Smooth muscle cell (in vitro differentiated cells): ENCODE results near the gene PSEN1. TPM values are rescaled to one million over a fixed set of nuclear protein-coding genes. Genes with fewer than 3 reads are reported as not detected.

Source experiments
- DNase-seq: peaks from one replicate; lab custom pipeline; 2025; ENCODE audit not compliant: unreplicated experiment; lab: John Stamatoyannopoulos, UW
- H2AFZ ChIP-seq: fragments of 200-600 bp; sonication (generic); 2 replicates; pipeline ENCODE4 v1.6.0; 2016; ENCODE audit warnings: antibody characterized with exemption, low read depth, mild to moderate bottlenecking
- H3F3A ChIP-seq: fragments of 200-600 bp; sonication (generic); 2 replicates; pipeline ENCODE4 v1.6.0; 2017; ENCODE audit warnings: antibody characterized with exemption, low read depth
- H3K27ac ChIP-seq: fragments of 200-600 bp; sonication (generic); 2 replicates; pipeline ENCODE4 v1.5.1; 2016; ENCODE audit warnings: low read depth, mild to moderate bottlenecking
- H3K27me3 ChIP-seq: fragments of 200-600 bp; sonication (generic); 2 replicates; pipeline ENCODE4 v1.6.1; 2016; ENCODE audit warnings: low read depth, mild to moderate bottlenecking
- H3K36me3 ChIP-seq: fragments of 200-600 bp; sonication (generic); 2 replicates; pipeline ENCODE4 v1.5.1; 2016; ENCODE audit warnings: low read depth
- H3K4me1 ChIP-seq: fragments of 200-600 bp; sonication (generic); 2 replicates; pipeline ENCODE4 v1.5.1; 2016; ENCODE audit warnings: low read depth
- H3K4me2 ChIP-seq: fragments of 200-600 bp; sonication (generic); 2 replicates; pipeline ENCODE4 v1.6.0; 2016; ENCODE audit warnings: mild to moderate bottlenecking
- H3K4me3 ChIP-seq: fragments of 200-600 bp; sonication (generic); 2 replicates; pipeline ENCODE4 v1.5.1; 2016; ENCODE audit warnings: mild to moderate bottlenecking
- H3K79me2 ChIP-seq: fragments of 200-600 bp; sonication (generic); 2 replicates; pipeline ENCODE4 v1.6.0; 2016; ENCODE audit warnings: low read depth, mild to moderate bottlenecking
- H3K9ac ChIP-seq: fragments of 200-600 bp; sonication (generic); 2 replicates; pipeline ENCODE4 v1.6.0; 2016; ENCODE audit warnings: low read depth
- H3K9me3 ChIP-seq: fragments of 200-600 bp; sonication (generic); replicated peaks from 2 replicates; pipeline ENCODE4 v1.5.1; 2016; ENCODE audit warnings: low read depth
- H4K20me1 ChIP-seq: fragments of 200-600 bp; sonication (generic); 2 replicates; pipeline ENCODE4 v1.6.0; 2016; ENCODE audit warnings: low read depth
- WGBS: methylation state at CpG from one replicate; pipeline ENCODE4 v1.1.7; 2016; ENCODE audit warnings: low lambda C conversion rate; 5-methylcytosine and 5-hydroxymethylcytosine counted together
- polyA plus RNA-seq: library from polyadenylated mRNA; unstranded; fragments of >200 nt; fragmentation: Nextera tagmentation; extraction: Ambion mirVana; gene quantifications from 2 replicates; pipeline ENCODE4 v1.2.1, GENCODE V29; 2016
- total RNA-seq: library from RNA; depleted of rRNA; stranded (reverse); fragments of >200 nt; gene quantifications from 2 replicates; pipeline ENCODE4 v1.2.3, GENCODE V29; 2014
- TF ChIP-seq, protein P1 (sequence below): fragments of 200-600 bp; sonication (generic); IDR thresholded peaks from 2 replicates; pipeline ENCODE4 v1.5.1; 2017; ENCODE audit warnings: borderline replicate concordance, mild to moderate bottlenecking, antibody characterized with exemption; ENCODE audit not compliant: insufficient read depth, poor library complexity, severe bottlenecking

Gene PSEN1
- total and polyA plus RNA-seq, 2 experiments from 2014 or later, result 37.7 to 55.1 TPM

DNA sequence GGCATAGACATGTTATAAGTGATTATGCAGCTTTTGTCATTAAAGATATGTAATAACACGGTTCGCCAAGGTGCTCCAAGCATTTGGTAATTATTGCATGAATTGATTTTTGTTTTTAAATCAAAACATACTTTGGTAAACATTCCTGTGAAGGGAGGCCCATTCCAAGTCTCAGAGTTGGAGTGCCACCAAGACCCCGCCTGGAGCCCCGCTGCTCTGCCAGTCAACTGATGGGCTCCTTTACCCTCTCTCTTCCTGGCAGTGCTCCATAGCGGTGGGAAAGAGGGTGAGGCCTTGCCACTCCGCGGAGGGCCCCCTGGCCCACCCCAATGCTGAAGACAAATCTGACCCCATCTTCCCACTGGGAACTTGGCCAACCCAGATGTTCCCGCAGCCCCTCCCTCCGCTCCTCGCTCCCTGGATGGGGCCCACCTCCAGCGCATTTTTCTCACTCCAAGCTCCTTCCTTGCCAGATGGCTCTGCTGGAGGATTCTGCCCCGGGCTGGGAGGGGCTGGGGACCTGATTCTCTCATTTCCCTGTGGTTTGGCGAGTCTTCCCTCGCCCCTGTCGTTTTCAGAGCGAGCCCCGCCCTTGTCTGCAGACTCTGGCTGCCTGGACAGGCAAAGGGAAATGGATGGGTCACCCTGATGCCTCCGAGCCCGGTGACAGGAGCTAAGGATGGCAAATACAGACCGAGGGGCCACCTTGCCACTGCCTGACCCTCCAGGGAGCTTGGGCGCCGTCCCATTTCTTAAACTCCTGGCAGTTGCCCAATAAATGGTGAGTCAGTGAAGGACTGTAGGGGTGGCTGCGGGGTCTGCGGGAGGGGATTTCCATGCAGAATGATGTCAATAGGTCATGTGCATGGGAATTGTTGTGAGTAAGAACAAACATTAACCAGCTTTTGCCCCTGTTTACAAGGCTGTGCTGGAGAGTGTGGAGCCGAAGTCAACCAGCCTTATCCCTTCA lies 91.8 kb downstream of the PSEN1 start:
- Histone ChIP-seq H3K4me1 (peaks cover 4% of the 10 kb centered on the region), H3F3A (no peaks in the 10 kb centered on the region), H3K4me2 (peak overlapping the region; percentile 34), H4K20me1 (no peaks in the 10 kb centered on the region), H3K4me3 (no peak overlapping the region), H3K36me3 (no peaks in the 10 kb centered on the region), H3K79me2 (no peaks in the 10 kb centered on the region), H3K9ac (peak overlapping the region; percentile 60), H3K9me3 (no peaks in the 10 kb centered on the region), H3K27me3 (peaks cover 5% of the 10 kb centered on the region), H3K27ac (peak overlapping the region; percentile 71), H2AFZ (no peak overlapping the region)
- TF ChIP-seq, protein P1, sequence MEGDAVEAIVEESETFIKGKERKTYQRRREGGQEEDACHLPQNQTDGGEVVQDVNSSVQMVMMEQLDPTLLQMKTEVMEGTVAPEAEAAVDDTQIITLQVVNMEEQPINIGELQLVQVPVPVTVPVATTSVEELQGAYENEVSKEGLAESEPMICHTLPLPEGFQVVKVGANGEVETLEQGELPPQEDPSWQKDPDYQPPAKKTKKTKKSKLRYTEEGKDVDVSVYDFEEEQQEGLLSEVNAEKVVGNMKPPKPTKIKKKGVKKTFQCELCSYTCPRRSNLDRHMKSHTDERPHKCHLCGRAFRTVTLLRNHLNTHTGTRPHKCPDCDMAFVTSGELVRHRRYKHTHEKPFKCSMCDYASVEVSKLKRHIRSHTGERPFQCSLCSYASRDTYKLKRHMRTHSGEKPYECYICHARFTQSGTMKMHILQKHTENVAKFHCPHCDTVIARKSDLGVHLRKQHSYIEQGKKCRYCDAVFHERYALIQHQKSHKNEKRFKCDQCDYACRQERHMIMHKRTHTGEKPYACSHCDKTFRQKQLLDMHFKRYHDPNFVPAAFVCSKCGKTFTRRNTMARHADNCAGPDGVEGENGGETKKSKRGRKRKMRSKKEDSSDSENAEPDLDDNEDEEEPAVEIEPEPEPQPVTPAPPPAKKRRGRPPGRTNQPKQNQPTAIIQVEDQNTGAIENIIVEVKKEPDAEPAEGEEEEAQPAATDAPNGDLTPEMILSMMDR, result no peak
- DNase-seq, result peak; percentile 45
- 63% methylated on average over 23 of the region's 25 CpGs for WGBS

DNA sequence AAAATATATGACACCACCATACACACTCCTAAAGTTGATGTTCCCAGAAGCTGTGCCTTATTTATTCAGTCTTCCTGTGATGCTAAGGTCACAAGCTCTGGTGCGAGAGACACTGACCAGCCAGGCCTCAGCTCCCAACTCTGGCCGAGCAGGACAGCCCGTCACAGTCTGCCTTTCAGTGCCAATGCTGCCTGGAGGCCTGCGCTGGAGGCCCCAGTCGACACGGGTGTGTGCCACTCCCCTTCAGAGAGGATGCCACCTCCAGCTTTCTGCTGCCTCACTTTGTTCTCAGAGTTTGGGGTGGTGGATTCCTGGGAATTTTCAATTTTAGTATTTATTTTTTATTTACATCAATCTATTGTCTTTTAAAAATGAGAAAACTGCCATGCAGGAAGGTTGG lies 93.7 kb downstream of the PSEN1 start:
- WGBS, result 97% methylated on average over 6 of the region's 6 CpGs
- TF ChIP-seq, protein P1, result no peak
- H3K9ac ChIP-seq, result no peak overlapping the region
- peaks cover 25% of the 10 kb centered on the region for H3K27me3 ChIP-seq
- no peaks in the 10 kb centered on the region for H3K36me3 ChIP-seq
- no peaks in the 10 kb centered on the region for H3K79me2 ChIP-seq
- peaks cover 5% of the 10 kb centered on the region for H3K4me1 ChIP-seq
- no peaks in the 10 kb centered on the region for H3F3A ChIP-seq
- H3K27ac ChIP-seq, result no peak overlapping the region
- no peak overlapping the region for H3K4me2 ChIP-seq
- no peaks in the 10 kb centered on the region for H4K20me1 ChIP-seq
- no peak overlapping the region for H2AFZ ChIP-seq
- no peak overlapping the region for H3K4me3 ChIP-seq
- no peak for DNase-seq
- no peaks in the 10 kb centered on the region for H3K9me3 ChIP-seq

DNA sequence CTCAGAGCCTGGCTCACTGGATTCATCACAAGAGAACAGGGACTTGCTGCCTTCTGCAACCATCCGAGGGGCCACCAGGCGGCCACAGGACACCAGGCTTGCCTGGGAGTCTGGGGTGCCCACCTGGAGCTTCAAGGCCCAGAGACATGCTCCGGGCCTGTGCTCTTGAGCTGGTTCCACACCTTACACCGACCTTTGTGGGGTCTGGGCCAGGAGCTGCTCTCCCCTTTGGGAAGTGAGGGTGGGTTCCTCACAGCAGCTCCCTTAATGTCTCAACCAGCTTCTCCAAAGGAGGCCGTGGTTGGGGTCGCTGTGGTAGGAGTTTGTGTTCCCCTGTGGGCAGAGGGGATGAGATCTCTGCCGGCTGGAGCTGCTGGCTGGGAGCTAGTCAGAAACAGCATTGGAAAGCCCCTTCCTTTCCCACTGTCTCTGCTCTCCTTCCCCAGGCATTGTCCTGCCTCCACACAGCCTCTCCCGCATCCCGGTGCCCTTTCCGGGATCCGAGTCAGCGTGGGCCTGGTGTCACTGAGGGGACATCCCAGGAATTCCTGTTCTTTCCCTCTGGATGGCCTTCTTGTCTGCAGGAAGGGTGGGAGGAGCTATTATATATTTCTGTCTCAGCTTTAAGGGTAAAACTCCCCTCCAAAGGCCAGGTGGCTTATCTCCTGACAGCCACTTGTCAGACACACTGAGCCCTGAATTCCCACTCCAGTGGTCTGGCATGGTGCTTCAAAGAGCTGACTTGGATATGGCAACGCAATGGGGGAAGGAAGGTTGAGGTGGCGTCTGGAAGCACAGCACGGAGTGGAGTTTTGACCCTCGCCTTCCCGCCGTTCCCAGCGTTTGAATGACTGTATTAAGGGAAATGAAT lies 95.9 kb downstream of the PSEN1 start:
- 58% methylated on average over 19 of the region's 19 CpGs for WGBS
- DNase-seq, result no peak
- no peaks in the 10 kb centered on the region for H3F3A ChIP-seq
- H4K20me1 ChIP-seq, result no peaks in the 10 kb centered on the region
- H3K4me3 ChIP-seq, result no peak overlapping the region
- no peaks in the 10 kb centered on the region for H3K79me2 ChIP-seq
- H2AFZ ChIP-seq, result no peak overlapping the region
- H3K36me3 ChIP-seq, result no peaks in the 10 kb centered on the region
- no peak overlapping the region for H3K27ac ChIP-seq
- H3K4me1 ChIP-seq, result peaks cover 20% of the 10 kb centered on the region
- TF ChIP-seq, protein P1, result peak; percentile 13
- peaks cover 46% of the 10 kb centered on the region for H3K27me3 ChIP-seq
- no peak overlapping the region for H3K4me2 ChIP-seq
- no peaks in the 10 kb centered on the region for H3K9me3 ChIP-seq
- no peak overlapping the region for H3K9ac ChIP-seq
